ENCODE measurements around the gene ATG16L2. TPM values are rescaled to one million over a fixed set of nuclear protein-coding genes. Genes with fewer than 3 reads are reported as not detected.
"Not testable (repeated sequence)": the region's sequence is repeated elsewhere in the genome, so short reads cannot be mapped to it uniquely, and the experiment has no call there.

The ATG16L2 gene
- polyA plus RNA-seq, 2 of the 4 experiments (the other 2 are of a cell fraction): 6.1 to 6.3 TPM

DNA sequence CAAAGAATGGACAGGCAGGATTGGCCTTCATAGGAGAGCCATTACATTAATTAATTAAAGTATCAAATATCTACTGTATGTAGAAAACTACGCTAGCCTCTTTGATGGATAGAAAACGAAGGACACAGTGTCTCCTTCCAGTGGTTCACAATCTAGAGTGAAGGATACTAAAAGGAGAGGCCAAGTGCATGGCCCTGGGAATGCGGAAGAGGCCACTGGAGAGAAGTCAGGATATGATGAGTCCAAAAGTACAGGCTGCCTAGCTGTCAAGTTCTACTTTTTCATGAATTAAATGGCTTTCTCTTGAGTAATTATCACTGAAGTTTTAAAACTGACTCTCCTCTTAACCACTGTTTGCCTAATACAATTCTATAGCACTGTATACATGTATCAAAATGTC, 41.9 kb downstream of the ATG16L2 start:
- no peak overlapping the region for H3K4me3 ChIP-seq
- POLR2A ChIA-PET: no interaction called here
- H3K27ac ChIP-seq: no peak overlapping the region
- FAIRE-seq (no peak), ATAC-seq (no peak), DNase-seq (ENCODE audit: low read depth in 1 of 2, low spot score in 1 of 2) (no peak)
- 86% methylated on average over 3 of the region's 3 CpGs for WGBS (ENCODE audit: missing lambda C conversion rate)
- H3K9me3 ChIP-seq: no peaks in the 10 kb centered on the region
- TF ChIP-seq KDM1A (IDR thresholded peaks at IDR 0.05; ENCODE audit: low read depth): no peak
- no peak for TF ChIP-seq MAFK (IDR thresholded peaks at IDR 0.05; ENCODE audit: partially characterized antibody)
- TF ChIP-seq TP53 (CRISPR knock-in tag; IDR thresholded peaks at IDR 0.05): no peak
- no peak for TF ChIP-seq POLR2AphosphoS2 (conservative IDR thresholded peaks at IDR 0.05; ENCODE audit: low read length)
- TF ChIP-seq CBX2 (IDR thresholded peaks at IDR 0.05; ENCODE audit: borderline replicate concordance, low read depth): no peak
- TF ChIP-seq, protein P1, sequence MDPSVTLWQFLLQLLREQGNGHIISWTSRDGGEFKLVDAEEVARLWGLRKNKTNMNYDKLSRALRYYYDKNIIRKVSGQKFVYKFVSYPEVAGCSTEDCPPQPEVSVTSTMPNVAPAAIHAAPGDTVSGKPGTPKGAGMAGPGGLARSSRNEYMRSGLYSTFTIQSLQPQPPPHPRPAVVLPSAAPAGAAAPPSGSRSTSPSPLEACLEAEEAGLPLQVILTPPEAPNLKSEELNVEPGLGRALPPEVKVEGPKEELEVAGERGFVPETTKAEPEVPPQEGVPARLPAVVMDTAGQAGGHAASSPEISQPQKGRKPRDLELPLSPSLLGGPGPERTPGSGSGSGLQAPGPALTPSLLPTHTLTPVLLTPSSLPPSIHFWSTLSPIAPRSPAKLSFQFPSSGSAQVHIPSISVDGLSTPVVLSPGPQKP (IDR thresholded peaks at IDR 0.05; ENCODE audit: low read depth, low read length): no peak
- no peak for TF ChIP-seq HOXA7 (CRISPR knock-in tag; IDR thresholded peaks at IDR 0.05)
- TF ChIP-seq EHMT2 (IDR thresholded peaks at IDR 0.05; ENCODE audit: low read depth): no peak
- no peak for TF ChIP-seq ZC3H11A (IDR thresholded peaks at IDR 0.05)
- no peak for TF ChIP-seq RCOR1 (IDR thresholded peaks at IDR 0.05; ENCODE audit: low read depth, low read length)
- no peak for TF ChIP-seq RNF2 (IDR thresholded peaks at IDR 0.05; ENCODE audit: borderline replicate concordance, low read depth)
- TF ChIP-seq CBX8 (IDR thresholded peaks at IDR 0.05): no peak
- TF ChIP-seq HDAC2 (IDR thresholded peaks at IDR 0.05): no peak
- no peak for TF ChIP-seq FOSB (CRISPR knock-in tag; IDR thresholded peaks at IDR 0.05)
- TF ChIP-seq, protein P2, sequence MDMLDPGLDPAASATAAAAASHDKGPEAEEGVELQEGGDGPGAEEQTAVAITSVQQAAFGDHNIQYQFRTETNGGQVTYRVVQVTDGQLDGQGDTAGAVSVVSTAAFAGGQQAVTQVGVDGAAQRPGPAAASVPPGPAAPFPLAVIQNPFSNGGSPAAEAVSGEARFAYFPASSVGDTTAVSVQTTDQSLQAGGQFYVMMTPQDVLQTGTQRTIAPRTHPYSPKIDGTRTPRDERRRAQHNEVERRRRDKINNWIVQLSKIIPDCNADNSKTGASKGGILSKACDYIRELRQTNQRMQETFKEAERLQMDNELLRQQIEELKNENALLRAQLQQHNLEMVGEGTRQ (IDR thresholded peaks at IDR 0.05): no peak
- no peaks in the 10 kb centered on the region for H3K4me1 ChIP-seq
- H3K4me2 ChIP-seq: no peak overlapping the region
- CTCF ChIA-PET: interaction anchor here (1.3 kb wide), 1 partner anchor 25 kb away, joined by 3 read pairs; no protein-coding TSS in a partner anchor

DNA sequence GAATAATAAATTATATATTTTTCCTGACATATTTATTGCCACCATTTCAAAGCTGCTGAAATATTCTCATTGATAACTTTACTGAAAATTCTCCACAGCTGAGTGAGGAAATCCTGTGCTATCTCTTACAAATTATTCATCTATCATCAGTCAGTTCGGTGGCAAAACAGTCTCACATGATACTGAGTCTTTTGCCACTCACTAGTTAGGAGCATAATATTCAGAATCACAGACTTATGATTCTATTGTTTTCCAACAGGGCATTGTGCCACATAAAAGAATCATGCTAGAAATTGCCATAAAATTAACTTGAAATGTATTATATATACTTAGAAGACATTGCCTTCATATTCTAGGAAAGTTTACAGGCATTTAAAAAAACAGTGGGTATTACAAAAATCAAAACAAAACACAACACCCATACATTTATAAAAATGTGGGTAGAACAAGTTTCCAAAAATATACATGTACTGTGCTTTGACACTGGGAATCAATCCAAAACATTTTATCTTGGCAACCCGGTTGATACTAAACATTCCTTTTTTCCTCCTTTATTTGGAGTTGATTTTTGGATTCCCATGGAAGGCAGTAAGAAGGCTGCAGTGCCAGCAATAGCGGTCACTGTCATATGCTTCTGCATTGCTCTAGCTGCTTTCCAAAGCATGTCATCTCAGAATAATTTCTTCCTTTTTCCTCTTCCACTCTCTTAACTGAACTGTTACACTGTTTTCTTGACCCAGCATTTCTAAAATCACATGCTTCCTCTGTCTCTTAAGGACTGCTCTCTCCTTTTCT, 42.5 kb downstream of the ATG16L2 start:
- ChIA-PET CTCF (interaction anchor here (1.3 to 1.5 kb wide), 3 partner anchors 10 to 450 kb away, joined by 3 to 4 read pairs (median 3); no protein-coding TSS in a partner anchor), POLR2A (no interaction called here)
- Histone ChIP-seq H3K4me3 (no peak overlapping the region), H3K9me3 (no peaks in the 10 kb centered on the region), H3K4me2 (no peak overlapping the region), H3K4me1 (no peaks in the 10 kb centered on the region), H3K27ac (no peak overlapping the region)
- FAIRE-seq (no peak), DNase-seq (ENCODE audit: low read depth in 1 of 2, low spot score in 1 of 2) (no peak), ATAC-seq (no peak)
- no peak for TF ChIP-seq FOSB (CRISPR knock-in tag; IDR thresholded peaks at IDR 0.05)
- no peak for TF ChIP-seq JUNB (IDR thresholded peaks at IDR 0.05)
- WGBS (ENCODE audit: missing lambda C conversion rate): 34% methylated on average over 3 of the region's 3 CpGs

DNA sequence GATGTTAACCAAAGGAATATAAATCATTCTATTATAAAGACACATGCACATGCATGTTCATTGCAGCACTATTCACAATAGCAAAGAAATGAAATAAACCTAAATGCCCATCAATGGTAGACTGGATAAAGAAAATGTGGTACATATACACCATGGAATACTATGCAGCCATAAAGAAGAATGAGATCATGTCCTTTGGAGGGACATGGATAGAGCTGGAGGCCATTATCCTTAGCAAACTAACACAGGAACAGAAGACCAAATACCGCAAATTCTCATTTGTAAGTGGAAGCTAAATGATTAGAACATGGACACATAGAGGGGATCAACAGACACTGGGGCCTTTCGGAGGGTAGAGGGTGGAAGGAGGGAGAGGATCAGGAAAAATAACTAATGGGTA, 44.1 kb downstream of the ATG16L2 start:
- H3K4me2 ChIP-seq; FAIRE-seq; H3K4me1 ChIP-seq; ATAC-seq; H3K9me3 ChIP-seq; H3K27ac ChIP-seq; DNase-seq (ENCODE audit: low read depth in 1 of 2, low spot score in 1 of 2); POLR2A ChIA-PET; H3K4me3 ChIP-seq: not testable (repeated sequence)
- CTCF ChIA-PET: interaction anchor here (0.8 to 1.5 kb wide), 7 partner anchors 8 to 449 kb away, joined by 3 to 5 read pairs (median 3); no protein-coding TSS in a partner anchor
- 91% methylated on average over 2 of the region's 2 CpGs for WGBS (ENCODE audit: missing lambda C conversion rate)

DNA sequence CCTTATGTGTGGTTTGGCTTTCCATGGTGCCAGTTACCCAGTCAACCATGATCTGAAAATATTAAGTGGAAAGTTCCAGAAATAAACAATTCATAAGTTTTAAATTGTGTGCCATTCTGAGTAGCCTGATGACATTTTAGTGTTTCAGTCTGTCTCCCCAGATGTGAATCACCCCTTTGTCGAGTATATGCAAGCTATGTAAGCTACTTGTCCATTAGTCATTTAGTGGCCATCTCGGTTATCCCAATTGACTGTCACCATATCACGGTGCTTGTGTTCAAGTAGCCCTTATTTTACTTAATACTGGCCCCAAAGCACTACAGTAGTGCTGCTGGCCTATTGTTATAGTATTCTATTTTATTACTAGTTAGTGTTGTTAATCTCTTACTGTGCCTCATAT, 44.9 kb downstream of the ATG16L2 start:
- TF ChIP-seq EP300 (IDR thresholded peaks at IDR 0.05) (no peak), SREBF2 (IDR thresholded peaks at IDR 0.05) (no peak), RARB (CRISPR knock-in tag; IDR thresholded peaks at IDR 0.05) (no peak), CHD2 (IDR thresholded peaks at IDR 0.05; ENCODE audit: low read length, partially characterized antibody) (no peak), ZNF302 (CRISPR knock-in tag; IDR thresholded peaks at IDR 0.05) (no peak), CHD4 (IDR thresholded peaks at IDR 0.05; ENCODE audit: borderline replicate concordance) (no peak), FOSB (CRISPR knock-in tag; IDR thresholded peaks at IDR 0.05) (no peak), MYC (IDR thresholded peaks at IDR 0.05; ENCODE audit: borderline replicate concordance, low read length) (no peak), JUN (IDR thresholded peaks at IDR 0.05) (no peak), HEYL (CRISPR knock-in tag; IDR thresholded peaks at IDR 0.05) (no peak), MAFK (IDR thresholded peaks at IDR 0.05; ENCODE audit: partially characterized antibody) (no peak), ZFP36 (IDR thresholded peaks at IDR 0.05; ENCODE audit: borderline replicate concordance, partially characterized antibody) (no peak), CBX2 (IDR thresholded peaks at IDR 0.05; ENCODE audit: borderline replicate concordance, low read depth) (no peak), ZC3H11A (IDR thresholded peaks at IDR 0.05) (no peak), EHMT2 (IDR thresholded peaks at IDR 0.05; ENCODE audit: low read depth) (no peak)
- TF ChIP-seq, protein P2 (IDR thresholded peaks at IDR 0.05): no peak
- TF ChIP-seq, protein P3, sequence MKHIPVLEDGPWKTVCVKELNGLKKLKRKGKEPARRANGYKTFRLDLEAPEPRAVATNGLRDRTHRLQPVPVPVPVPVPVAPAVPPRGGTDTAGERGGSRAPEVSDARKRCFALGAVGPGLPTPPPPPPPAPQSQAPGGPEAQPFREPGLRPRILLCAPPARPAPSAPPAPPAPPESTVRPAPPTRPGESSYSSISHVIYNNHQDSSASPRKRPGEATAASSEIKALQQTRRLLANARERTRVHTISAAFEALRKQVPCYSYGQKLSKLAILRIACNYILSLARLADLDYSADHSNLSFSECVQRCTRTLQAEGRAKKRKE (CRISPR knock-in tag; IDR thresholded peaks at IDR 0.05; ENCODE audit: low read depth): no peak
- Histone ChIP-seq H3K4me1 (no peaks in the 10 kb centered on the region), H3K4me2 (no peak overlapping the region), H3K27ac (no peak overlapping the region), H3K9me3 (no peaks in the 10 kb centered on the region), H3K4me3 (no peak overlapping the region)
- FAIRE-seq: no peak
- WGBS (ENCODE audit: missing lambda C conversion rate): 67% methylated on average over 3 of the region's 3 CpGs
- CTCF ChIA-PET: interaction anchor here (0.8 to 1.5 kb wide), 6 partner anchors 10 to 492 kb away, joined by 3 to 4 read pairs (median 3); no protein-coding TSS in a partner anchor
- ATAC-seq: no peak
- POLR2A ChIA-PET: no interaction called here
- no peak for DNase-seq (ENCODE audit: low read depth in 1 of 2, low spot score in 1 of 2)

Measured in A549 (cell line).